ENCODE data around the gene SIK1.

SIK1 gene

DNA sequence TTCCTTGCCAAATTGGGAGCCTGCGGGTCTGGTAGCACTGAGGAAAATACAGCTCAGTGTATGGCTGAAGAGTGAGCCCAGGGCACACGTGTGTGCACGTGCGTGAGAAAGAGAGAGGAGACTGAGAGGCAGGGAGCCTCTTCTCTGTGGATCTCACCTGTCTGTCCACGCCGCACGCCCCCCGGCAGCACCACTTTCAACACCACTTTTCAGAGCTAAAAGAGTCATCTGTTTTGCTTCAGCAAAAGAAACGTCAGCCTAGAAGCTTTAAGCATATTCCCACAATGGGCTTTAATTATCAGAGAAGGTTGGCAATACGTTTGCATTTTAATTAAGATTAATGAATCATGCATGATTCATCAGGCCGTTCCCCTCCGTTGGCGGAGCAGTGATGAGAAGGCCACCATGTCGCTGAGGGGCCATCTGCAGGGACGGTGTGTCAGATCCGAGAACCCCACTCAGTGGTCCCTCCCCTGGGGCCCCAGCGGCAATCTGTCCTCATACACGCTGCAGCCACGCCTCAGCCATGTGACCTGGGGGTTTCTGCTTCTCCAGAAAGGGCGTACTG lies 56.8 kb downstream of the SIK1 start:
- TF ChIP-seq, protein P1, sequence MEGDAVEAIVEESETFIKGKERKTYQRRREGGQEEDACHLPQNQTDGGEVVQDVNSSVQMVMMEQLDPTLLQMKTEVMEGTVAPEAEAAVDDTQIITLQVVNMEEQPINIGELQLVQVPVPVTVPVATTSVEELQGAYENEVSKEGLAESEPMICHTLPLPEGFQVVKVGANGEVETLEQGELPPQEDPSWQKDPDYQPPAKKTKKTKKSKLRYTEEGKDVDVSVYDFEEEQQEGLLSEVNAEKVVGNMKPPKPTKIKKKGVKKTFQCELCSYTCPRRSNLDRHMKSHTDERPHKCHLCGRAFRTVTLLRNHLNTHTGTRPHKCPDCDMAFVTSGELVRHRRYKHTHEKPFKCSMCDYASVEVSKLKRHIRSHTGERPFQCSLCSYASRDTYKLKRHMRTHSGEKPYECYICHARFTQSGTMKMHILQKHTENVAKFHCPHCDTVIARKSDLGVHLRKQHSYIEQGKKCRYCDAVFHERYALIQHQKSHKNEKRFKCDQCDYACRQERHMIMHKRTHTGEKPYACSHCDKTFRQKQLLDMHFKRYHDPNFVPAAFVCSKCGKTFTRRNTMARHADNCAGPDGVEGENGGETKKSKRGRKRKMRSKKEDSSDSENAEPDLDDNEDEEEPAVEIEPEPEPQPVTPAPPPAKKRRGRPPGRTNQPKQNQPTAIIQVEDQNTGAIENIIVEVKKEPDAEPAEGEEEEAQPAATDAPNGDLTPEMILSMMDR (conservative IDR thresholded peaks at IDR 0.05; ENCODE audit: low read length) = no peak
- DNase-seq (ENCODE audit: low read depth) = peak; percentile 14
- H3K4me3 ChIP-seq (ENCODE audit: low read length) = no peak overlapping the region

DNA sequence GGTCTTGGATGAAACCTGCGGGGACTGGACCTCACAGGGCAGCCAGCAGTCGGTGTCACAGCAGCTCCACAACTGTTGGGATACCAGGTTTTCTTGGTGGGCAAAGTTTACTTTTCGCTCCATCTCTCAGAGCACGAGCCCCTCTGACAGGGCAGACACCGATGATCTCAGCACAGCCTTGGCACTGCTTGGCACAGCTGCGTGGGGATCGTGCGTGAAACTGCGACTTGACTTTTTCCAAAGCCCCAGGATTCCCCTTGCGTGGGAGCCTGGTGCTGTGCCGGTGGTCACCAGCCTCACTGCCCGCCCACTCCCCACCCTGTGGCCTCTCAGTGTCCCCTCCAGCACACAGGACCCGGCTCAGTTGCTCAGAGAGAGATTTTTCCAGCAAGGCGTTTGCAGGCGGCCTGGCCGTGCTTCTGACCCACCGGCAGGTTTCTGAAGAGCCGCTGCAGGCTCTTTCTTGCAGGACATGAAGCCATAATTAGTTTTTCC lies 57.3 kb downstream of the SIK1 start:
- no peak for DNase-seq (ENCODE audit: low read depth)
- TF ChIP-seq, protein P1 (conservative IDR thresholded peaks at IDR 0.05; ENCODE audit: low read length) = no peak
- no peak overlapping the region for H3K4me3 ChIP-seq (ENCODE audit: low read length)

DNA sequence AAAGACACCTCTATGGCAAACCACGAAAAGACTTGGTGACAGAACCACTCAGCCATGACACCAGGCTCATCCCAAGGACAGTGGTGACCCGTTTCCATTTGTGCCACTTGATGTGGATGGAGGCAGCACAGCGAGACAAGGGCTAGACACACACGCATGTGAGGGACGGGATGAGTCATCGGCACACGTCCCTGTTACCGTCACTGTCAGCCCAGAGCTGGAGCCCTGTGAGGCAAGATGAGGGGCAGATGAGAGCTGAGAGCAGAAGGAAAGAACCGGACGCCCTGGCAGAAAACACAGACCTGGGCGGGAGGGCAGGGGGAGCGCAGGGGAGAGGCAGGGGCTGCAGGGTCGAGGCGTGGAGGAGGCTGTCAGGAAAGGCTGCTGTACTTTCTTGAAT lies 57.8 kb downstream of the SIK1 start:
- TF ChIP-seq, protein P1 (conservative IDR thresholded peaks at IDR 0.05; ENCODE audit: low read length) = no peak
- DNase-seq (ENCODE audit: low read depth) = peak; percentile 68
- H3K4me3 ChIP-seq (ENCODE audit: low read length) = no peak overlapping the region

DNA sequence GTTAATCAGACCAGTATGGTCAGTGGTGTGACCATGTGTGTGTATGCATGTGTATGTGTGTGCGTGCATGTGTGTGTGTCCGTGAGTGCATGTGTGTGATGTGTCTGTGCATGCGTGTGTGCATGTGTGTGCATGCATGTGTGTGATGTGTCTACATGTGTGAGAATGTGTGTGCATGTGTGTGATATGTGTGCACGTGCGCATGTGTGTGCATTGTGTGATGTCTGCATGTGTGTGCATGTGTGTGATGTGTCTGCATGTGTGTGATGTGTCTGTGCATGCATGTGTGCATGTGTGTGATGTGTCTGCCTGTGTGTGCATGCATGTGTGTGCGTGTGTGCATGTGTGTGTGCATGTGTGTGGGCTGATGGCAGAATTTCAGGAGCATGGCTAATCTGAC lies 58.2 kb downstream of the SIK1 start:
- TF ChIP-seq, protein P1 (conservative IDR thresholded peaks at IDR 0.05; ENCODE audit: low read length) = no peak
- no peak for DNase-seq (ENCODE audit: low read depth)
- no peak overlapping the region for H3K4me3 ChIP-seq (ENCODE audit: low read length)

GRCh38 chr21:43367859-43368258 lies 59.1 kb downstream of the SIK1 start:
- H3K4me3 ChIP-seq (ENCODE audit: low read length) = no peak overlapping the region
- no peak for DNase-seq (ENCODE audit: low read depth)
- TF ChIP-seq, protein P1 (conservative IDR thresholded peaks at IDR 0.05; ENCODE audit: low read length) = no peak

DNA sequence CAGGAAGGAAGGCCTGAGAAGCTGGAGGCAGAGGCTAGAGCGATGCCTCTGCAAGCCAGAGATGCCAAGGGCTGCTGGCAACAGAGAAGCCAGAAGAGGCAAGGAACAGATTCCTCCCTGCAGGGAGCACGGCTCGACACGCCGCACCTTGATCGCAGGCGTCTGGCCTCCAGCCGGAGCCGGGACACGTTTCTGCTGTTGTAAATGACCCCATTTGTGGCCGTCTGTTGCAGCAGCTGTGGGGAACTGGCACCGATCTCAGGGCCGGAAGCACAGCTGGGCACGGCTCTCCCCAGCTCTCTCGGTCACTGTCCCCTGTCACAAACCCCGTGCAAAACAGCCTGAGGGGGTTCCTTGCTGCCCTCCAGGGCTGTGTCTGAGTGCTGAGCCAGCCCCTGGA lies 59.6 kb downstream of the SIK1 start:
- no peak overlapping the region for H3K4me3 ChIP-seq (ENCODE audit: low read length)
- DNase-seq (ENCODE audit: low read depth) = no peak
- TF ChIP-seq, protein P1 (conservative IDR thresholded peaks at IDR 0.05; ENCODE audit: low read length) = no peak

- H3K4me3 ChIP-seq (ENCODE audit: low read length) = no peak overlapping the region
- TF ChIP-seq, protein P1 (conservative IDR thresholded peaks at IDR 0.05; ENCODE audit: low read length) = no peak
- DNase-seq (ENCODE audit: low read depth) = no peak
Measured at GRCh38 chr21:43366656-43367055, 60.3 kb downstream of the SIK1 start.

Data from AG10803 (cell line).